Hepatocyte (in vitro differentiated cells): Measurements from ENCODE around the gene AVPR1B. TPM values are rescaled to one million over a fixed set of nuclear protein-coding genes. Genes with fewer than 3 reads are reported as not detected.

Experiments used
- DNase-seq: peaks from one replicate; pipeline ENCODE4 v3.0.0-alpha.2; 2016; ENCODE audit warnings: low spot score
- H2AFZ ChIP-seq: fragments of 200-600 bp; sonication (generic); 2 replicates; pipeline ENCODE4 v1.6.0; 2016; ENCODE audit warnings: antibody characterized with exemption, mild to moderate bottlenecking
- H3K27ac ChIP-seq: fragments of 200-600 bp; sonication (generic); 2 replicates; pipeline ENCODE4 v1.5.1; 2016; ENCODE audit warnings: mild to moderate bottlenecking
- H3K27me3 ChIP-seq: fragments of 200-600 bp; sonication (generic); 2 replicates; pipeline ENCODE4 v1.6.1; 2016
- H3K36me3 ChIP-seq: fragments of 200-600 bp; sonication (generic); replicated peaks from 2 replicates; pipeline ENCODE4 v1.5.1; 2016; ENCODE audit warnings: low read depth; ENCODE audit not compliant: insufficient read depth
- H3K4me1 ChIP-seq: fragments of 200-600 bp; sonication (generic); 2 replicates; pipeline ENCODE4 v1.5.1; 2016; ENCODE audit warnings: mild to moderate bottlenecking, moderate library complexity; ENCODE audit not compliant: insufficient read depth
- H3K4me2 ChIP-seq: fragments of 200-600 bp; sonication (generic); 2 replicates; pipeline ENCODE4 v1.6.0; 2016
- H3K4me3 ChIP-seq: fragments of 200-600 bp; sonication (generic); 2 replicates; pipeline ENCODE4 v1.5.1; 2016; ENCODE audit warnings: mild to moderate bottlenecking
- H3K79me2 ChIP-seq: fragments of 200-600 bp; sonication (generic); 2 replicates; pipeline ENCODE4 v1.6.0; 2017; ENCODE audit warnings: mild to moderate bottlenecking
- H3K9me2 ChIP-seq: fragments of 200-600 bp; sonication (generic); replicated peaks from 2 replicates; pipeline ENCODE4 v1.6.0; 2017; ENCODE audit warnings: mild to moderate bottlenecking; ENCODE audit not compliant: insufficient read depth
- H3K9me3 ChIP-seq: fragments of 200-600 bp; sonication (generic); 2 replicates; pipeline ENCODE4 v1.5.1; 2016; ENCODE audit warnings: low read depth, mild to moderate bottlenecking
- H4K20me1 ChIP-seq: fragments of 200-600 bp; sonication (generic); 2 replicates; pipeline ENCODE4 v1.6.0; 2016; ENCODE audit warnings: mild to moderate bottlenecking; ENCODE audit not compliant: insufficient read depth, poor library complexity, severe bottlenecking
- CTCF ChIP-seq: fragments of 200-600 bp; sonication (generic); IDR thresholded peaks from 2 replicates; pipeline ENCODE4 v1.5.1; 2016; ENCODE audit warnings: antibody characterized with exemption, mild to moderate bottlenecking; ENCODE audit not compliant: poor library complexity
- EZH2 ChIP-seq: fragments of 200-600 bp; sonication (generic); IDR thresholded peaks from 2 replicates; pipeline ENCODE4 v1.6.1; 2016; ENCODE audit warnings: antibody characterized with exemption, mild to moderate bottlenecking, borderline replicate concordance
- EZH2phosphoT487 ChIP-seq: fragments of 200-600 bp; sonication (generic); IDR thresholded peaks from one replicate; pipeline ENCODE4 v1.6.1; 2018; ENCODE audit warnings: antibody characterized with exemption, mild to moderate bottlenecking, low read depth, moderate library complexity; ENCODE audit not compliant: unreplicated experiment, severe bottlenecking
- WGBS: methylation state at CpG from one replicate; pipeline ENCODE4 v1.1.6; 2016; ENCODE audit warnings: low lambda C conversion rate; ENCODE audit errors: missing lambda C conversion rate; 5-methylcytosine and 5-hydroxymethylcytosine counted together
- polyA plus RNA-seq: library from polyadenylated mRNA; unstranded; fragments of >200 nt; fragmentation: Nextera tagmentation; extraction: Ambion mirVana; gene quantifications from 2 replicates; pipeline ENCODE4 v1.2.1, GENCODE V29; 2016
- total RNA-seq: library from RNA; depleted of rRNA; stranded (reverse); fragments of >200 nt; gene quantifications from 2 replicates; pipeline ENCODE4 v1.2.3, GENCODE V29; 2014

AVPR1B gene, protein sequence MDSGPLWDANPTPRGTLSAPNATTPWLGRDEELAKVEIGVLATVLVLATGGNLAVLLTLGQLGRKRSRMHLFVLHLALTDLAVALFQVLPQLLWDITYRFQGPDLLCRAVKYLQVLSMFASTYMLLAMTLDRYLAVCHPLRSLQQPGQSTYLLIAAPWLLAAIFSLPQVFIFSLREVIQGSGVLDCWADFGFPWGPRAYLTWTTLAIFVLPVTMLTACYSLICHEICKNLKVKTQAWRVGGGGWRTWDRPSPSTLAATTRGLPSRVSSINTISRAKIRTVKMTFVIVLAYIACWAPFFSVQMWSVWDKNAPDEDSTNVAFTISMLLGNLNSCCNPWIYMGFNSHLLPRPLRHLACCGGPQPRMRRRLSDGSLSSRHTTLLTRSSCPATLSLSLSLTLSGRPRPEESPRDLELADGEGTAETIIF
- total RNA-seq (not detected in 2 replicates), polyA plus RNA-seq (not detected in 2 replicates)

DNA sequence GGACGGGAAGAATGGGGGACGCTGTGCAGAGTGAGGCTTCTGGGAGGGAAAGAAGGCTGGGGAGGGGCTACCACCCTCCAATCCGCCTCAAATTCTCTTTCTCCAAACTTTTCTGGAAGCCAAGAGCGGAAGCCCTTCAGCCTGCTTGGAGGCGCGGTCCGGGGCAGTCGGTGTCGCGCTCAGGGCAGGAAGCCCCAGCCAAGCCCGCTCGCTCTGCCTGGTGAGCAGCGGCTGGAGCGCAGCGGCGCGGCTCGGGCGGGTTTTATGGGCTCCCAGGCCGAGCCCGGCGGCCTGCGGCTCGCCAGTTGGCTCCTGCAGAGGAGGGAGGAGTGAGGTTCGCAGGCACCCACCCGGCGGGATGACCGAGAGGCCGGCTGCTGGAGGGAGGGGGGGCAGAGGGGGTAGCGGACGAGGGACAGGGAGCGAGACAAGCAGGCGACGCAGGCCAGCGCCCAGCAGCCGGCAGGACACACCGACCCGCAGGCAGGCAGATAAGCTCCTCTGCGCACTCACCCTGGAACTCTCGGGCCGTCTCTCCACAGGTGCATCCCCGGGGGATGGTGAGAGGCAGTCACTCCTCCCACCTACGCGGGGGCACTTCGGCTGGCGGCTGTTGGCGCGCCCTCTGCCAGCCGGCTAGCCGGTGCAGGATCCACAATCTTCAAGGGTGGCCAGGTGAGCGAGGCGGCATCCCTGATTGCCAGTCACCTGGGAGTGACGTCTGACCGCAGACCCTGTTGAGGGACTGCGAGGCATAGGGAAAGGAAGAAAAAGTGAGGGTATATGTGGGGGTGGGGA is at the start of gene AVPR1B:
AVPR1B (minus strand) TSS at position 238 of the 798 bp plus-strand sequence. CDS start 498 bp downstream, outside the sequence.
- H4K20me1 ChIP-seq: no peaks in the 10 kb centered on the region

DNA sequence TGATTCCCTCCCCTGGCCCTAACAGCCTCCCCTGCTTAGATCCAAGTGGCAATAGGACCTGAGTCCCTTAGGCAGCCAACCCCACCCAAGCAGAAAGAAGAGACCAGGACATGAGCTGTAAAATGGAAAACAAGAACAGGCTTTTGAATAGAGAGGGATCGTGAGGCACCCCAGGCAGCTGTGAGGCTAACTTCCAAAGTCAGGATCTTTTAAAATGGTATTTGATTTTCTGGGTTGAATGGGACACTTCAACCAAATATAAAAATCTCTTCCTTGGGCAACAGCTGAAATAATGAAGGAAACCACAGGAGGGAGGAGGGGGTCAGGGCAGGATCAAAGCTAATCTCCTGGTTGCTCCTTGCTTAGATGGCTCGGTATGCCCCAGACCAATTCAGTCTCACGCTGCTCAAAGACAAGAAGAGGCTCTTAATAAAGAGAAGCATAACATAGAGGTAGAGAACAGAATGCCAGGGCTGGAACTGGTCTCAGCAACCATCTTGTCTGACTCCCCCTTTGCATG is 28.6 kb upstream of the AVPR1B start:
- no peak for TF ChIP-seq CTCF
- no peak for TF ChIP-seq EZH2
- no peak for TF ChIP-seq EZH2phosphoT487

More for the DNA sequence above, at the start of gene AVPR1B:
- peak within 1 kb of the TSS; percentile 83 for H2AFZ ChIP-seq
- peak; percentile 72 for DNase-seq
- H3K36me3 ChIP-seq: no peaks in the 10 kb centered on the region
- no peak within 1 kb of the TSS for H3K27ac ChIP-seq
- H3K4me3 ChIP-seq: peak within 1 kb of the TSS; percentile 40
- no peak for TF ChIP-seq EZH2
- no peak for TF ChIP-seq EZH2phosphoT487
- TF ChIP-seq CTCF: no peak
- H3K4me2 ChIP-seq: peak within 1 kb of the TSS; percentile 94
- H3K4me1 ChIP-seq: no peaks in the 10 kb centered on the region
- no peaks in the 10 kb centered on the region for H3K9me3 ChIP-seq
- H3K27me3 ChIP-seq: peaks cover 21% of the 10 kb centered on the region
- H3K9me2 ChIP-seq: no peaks in the 10 kb centered on the region
- no peaks in the 10 kb centered on the region for H3K79me2 ChIP-seq
- 3% methylated on average over 42 of the region's 55 CpGs for WGBS

GRCh38 chr1:206144605-206145004 is 27.4 kb upstream of the AVPR1B start:
- no peaks in the 10 kb centered on the region for H3K79me2 ChIP-seq
- no peak overlapping the region for H3K4me3 ChIP-seq
- H3K9me2 ChIP-seq: no peaks in the 10 kb centered on the region
- 88% methylated on average over 2 of the region's 2 CpGs for WGBS
- H4K20me1 ChIP-seq: no peaks in the 10 kb centered on the region
- no peak for DNase-seq
- no peak for TF ChIP-seq EZH2phosphoT487
- TF ChIP-seq EZH2: no peak
- TF ChIP-seq CTCF: no peak
- H3K27me3 ChIP-seq: no peaks in the 10 kb centered on the region
- H3K4me2 ChIP-seq: no peak overlapping the region
- no peaks in the 10 kb centered on the region for H3K36me3 ChIP-seq
- no peaks in the 10 kb centered on the region for H3K4me1 ChIP-seq
- H2AFZ ChIP-seq: no peak overlapping the region
- H3K9me3 ChIP-seq: no peaks in the 10 kb centered on the region
- no peak overlapping the region for H3K27ac ChIP-seq

More for the DNA sequence above, 28.6 kb upstream of the AVPR1B start:
- Histone ChIP-seq H3K4me3 (no peak overlapping the region), H3K4me2 (no peak overlapping the region), H3K79me2 (no peaks in the 10 kb centered on the region), H3K9me2 (no peaks in the 10 kb centered on the region), H3K4me1 (no peaks in the 10 kb centered on the region), H4K20me1 (no peaks in the 10 kb centered on the region), H3K9me3 (no peaks in the 10 kb centered on the region), H3K36me3 (no peaks in the 10 kb centered on the region), H2AFZ (no peak overlapping the region), H3K27ac (no peak overlapping the region), H3K27me3 (no peaks in the 10 kb centered on the region)
- no peak for DNase-seq
- 64% methylated on average over 3 of the region's 3 CpGs for WGBS
